Gastroesophageal sphincter (tissue), 4 donors: ENCODE data around the gene CFAP46. TPM values are rescaled to one million over a fixed set of nuclear protein-coding genes. Genes with fewer than 3 reads are reported as not detected.

Source experiments
- ATAC-seq: fragments of 150-250 bp; one replicate; pipeline ENCODE4 v1.9.1; 2016; ENCODE audit warnings: mild to moderate bottlenecking, moderate library complexity
- H3K27ac ChIP-seq, 4 donors: fragments of 200-600 bp; sonication (generic) in 3 of 4; 1 replicate in 3 of 4; 2 replicates in 1 of 4; pipeline ENCODE4 v1.5.1; 2016 to 2019
- H3K27me3 ChIP-seq: fragments of 200-600 bp; sonication (generic); one replicate; pipeline ENCODE4 v1.5.1; 2019
- H3K36me3 ChIP-seq, 2 donors: fragments of 200-600 bp; sonication (generic); one replicate each; pipeline ENCODE4 v1.5.1; 2019; ENCODE audit warnings: control low read depth in 1 of 2
- H3K4me1 ChIP-seq, 3 donors: fragments of 200-600 bp; sonication (generic); 1 replicate in 2 of 3; 2 replicates in 1 of 3; pipeline ENCODE4 v1.5.1; 2016 to 2019; ENCODE audit warnings: control low read depth in 2 of 3
- H3K4me3 ChIP-seq, 2 donors: fragments of 200-600 bp; sonication (generic); one replicate each; pipeline ENCODE4 v1.5.1; 2019; ENCODE audit warnings: mild to moderate bottlenecking in 1 of 2, moderate library complexity in 1 of 2
- H3K9me3 ChIP-seq, 3 donors: fragments of 200-600 bp; sonication (generic); one replicate each; pipeline ENCODE4 v1.5.1; 2017 to 2019; ENCODE audit warnings: control low read depth in 2 of 3
- EP300 ChIP-seq: sonication (generic); formaldehyde crosslinking; IDR thresholded peaks from one replicate; pipeline ENCODE4 v1.6.1; 2017; ENCODE audit warnings: antibody characterized with exemption, mild to moderate bottlenecking
- POLR2A ChIP-seq, 2 donors: fragments of 450-650 bp; IDR thresholded peaks; one replicate each; pipeline ENCODE4 v1.6.1; 2017; ENCODE audit warnings: antibody characterized with exemption in 2 of 2, mild to moderate bottlenecking in 2 of 2, moderate library complexity in 1 of 2
- POLR2AphosphoS5 ChIP-seq: sonication (generic); formaldehyde crosslinking; IDR thresholded peaks from one replicate; pipeline ENCODE4 v1.6.1; 2017; ENCODE audit warnings: antibody characterized with exemption
- WGBS, 2 donors: methylation state at CpG; one replicate each; pipeline ENCODE4 v1.1.5; 2018; ENCODE audit warnings: low coverage in 1 of 2; 5-methylcytosine and 5-hydroxymethylcytosine counted together
- total RNA-seq, 4 donors: library from RNA; depleted of rRNA; stranded (reverse); fragments of >200 nt; gene quantifications; one replicate each; pipeline ENCODE4 v1.1.0, GENCODE V29; 2016
- TF ChIP-seq, protein P1 (sequence below), 4 experiments: fragments of 200-600 bp in 2 of 4; fragments of 450-650 bp in 2 of 4; sonication (generic) in 1 of 4; IDR thresholded peaks; one replicate each; pipeline ENCODE4 v1.5.1; 2017 to 2019; ENCODE audit warnings: antibody characterized with exemption in 4 of 4, mild to moderate bottlenecking in 2 of 4, moderate library complexity in 2 of 4

Gene CFAP46
- total RNA-seq, 4 donors from 2014 or later, result 0.27 to 2.2 (median 0.30) TPM; not detected in 1

- H3K27me3 ChIP-seq, result peaks cover 80% of the 10 kb centered on the region
- WGBS, 2 donors, result 73 to 100% methylated on average over 1 to 2 of the region's 11 CpGs
Observed at GRCh38 chr10:132941640-132942051, 724 bp downstream of the CFAP46 start.

DNA sequence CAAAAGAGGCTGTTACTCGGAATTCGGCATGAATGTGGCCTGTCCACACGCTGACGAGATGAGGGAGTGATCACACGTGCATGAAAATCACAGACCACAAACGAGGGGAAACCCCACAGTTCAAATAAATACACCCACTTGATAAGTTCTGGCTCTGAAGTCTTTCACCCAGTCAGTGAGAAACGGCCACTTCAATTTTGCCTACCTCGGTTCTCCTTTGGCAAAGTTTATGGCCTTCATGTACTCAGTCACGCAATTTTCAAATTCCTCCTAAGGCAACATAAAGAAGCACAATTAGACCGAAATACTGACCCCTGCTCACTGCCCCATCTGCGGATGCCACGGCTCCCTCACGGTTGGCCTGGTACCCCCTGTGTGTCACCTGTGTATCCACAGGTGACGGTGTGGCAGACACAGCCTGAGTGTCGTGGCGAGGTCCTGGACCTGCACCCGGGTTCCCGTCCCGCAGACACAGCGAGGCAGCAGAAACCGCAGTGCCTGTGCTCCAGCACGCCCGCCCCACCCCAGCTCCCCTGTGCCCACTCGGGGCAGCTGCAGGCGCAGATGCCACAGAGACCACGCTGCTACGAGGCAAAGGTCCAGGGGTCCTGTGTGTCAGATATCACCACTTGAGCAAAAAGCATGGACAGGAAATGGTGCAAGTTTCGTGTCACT lies 1.4 kb downstream of the CFAP46 start:
- 70 to 86% methylated on average over 10 to 11 of the region's 28 CpGs for WGBS, 2 donors

More at GRCh38 chr10:132941640-132942051, 724 bp downstream of the CFAP46 start:
- no peak for ATAC-seq
- Histone ChIP-seq H3K27ac (no peak overlapping the region), H3K4me1 (peaks cover 0 to 17% (median 12%) of the 10 kb centered on the region in 3 donors), H3K4me3 (peak overlapping the region in 1 of 2 donors; percentile 57), H3K36me3 (no peaks in the 10 kb centered on the region), H3K9me3 (no peaks in the 10 kb centered on the region)
- TF ChIP-seq, protein P1, sequence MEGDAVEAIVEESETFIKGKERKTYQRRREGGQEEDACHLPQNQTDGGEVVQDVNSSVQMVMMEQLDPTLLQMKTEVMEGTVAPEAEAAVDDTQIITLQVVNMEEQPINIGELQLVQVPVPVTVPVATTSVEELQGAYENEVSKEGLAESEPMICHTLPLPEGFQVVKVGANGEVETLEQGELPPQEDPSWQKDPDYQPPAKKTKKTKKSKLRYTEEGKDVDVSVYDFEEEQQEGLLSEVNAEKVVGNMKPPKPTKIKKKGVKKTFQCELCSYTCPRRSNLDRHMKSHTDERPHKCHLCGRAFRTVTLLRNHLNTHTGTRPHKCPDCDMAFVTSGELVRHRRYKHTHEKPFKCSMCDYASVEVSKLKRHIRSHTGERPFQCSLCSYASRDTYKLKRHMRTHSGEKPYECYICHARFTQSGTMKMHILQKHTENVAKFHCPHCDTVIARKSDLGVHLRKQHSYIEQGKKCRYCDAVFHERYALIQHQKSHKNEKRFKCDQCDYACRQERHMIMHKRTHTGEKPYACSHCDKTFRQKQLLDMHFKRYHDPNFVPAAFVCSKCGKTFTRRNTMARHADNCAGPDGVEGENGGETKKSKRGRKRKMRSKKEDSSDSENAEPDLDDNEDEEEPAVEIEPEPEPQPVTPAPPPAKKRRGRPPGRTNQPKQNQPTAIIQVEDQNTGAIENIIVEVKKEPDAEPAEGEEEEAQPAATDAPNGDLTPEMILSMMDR (IDR thresholded peaks at IDR 0.05), result no peak
- TF ChIP-seq POLR2AphosphoS5 (no peak), EP300 (no peak), POLR2A (IDR thresholded peaks at IDR 0.05) (no peak)

GRCh38 chr10:132939957-132940790 lies 2.2 kb downstream of the CFAP46 start:
- WGBS, 2 donors, result 26 to 39% methylated on average over 11 to 13 of the region's 24 CpGs
- H3K36me3 ChIP-seq, result no peaks in the 10 kb centered on the region
- no peak for ATAC-seq
- no peaks in the 10 kb centered on the region for H3K9me3 ChIP-seq
- no peak overlapping the region for H3K4me3 ChIP-seq
- peaks cover 0 to 17% (median 12%) of the 10 kb centered on the region in 3 donors for H3K4me1 ChIP-seq
- TF ChIP-seq, protein P1 (IDR thresholded peaks at IDR 0.05), result peak in 3 of 4 experiments; percentile 24 to 70 (median 67)
- TF ChIP-seq POLR2A (IDR thresholded peaks at IDR 0.05), result no peak
- H3K27me3 ChIP-seq, result peaks cover 74% of the 10 kb centered on the region
- H3K27ac ChIP-seq, result no peak overlapping the region

More for the DNA sequence above, 1.4 kb downstream of the CFAP46 start:
- H3K4me1 ChIP-seq, result peaks cover 0 to 17% (median 12%) of the 10 kb centered on the region in 3 donors
- no peaks in the 10 kb centered on the region for H3K9me3 ChIP-seq
- H3K27me3 ChIP-seq, result peaks cover 82% of the 10 kb centered on the region
- ATAC-seq, result no peak
- no peaks in the 10 kb centered on the region for H3K36me3 ChIP-seq
- H3K27ac ChIP-seq, result no peak overlapping the region
- TF ChIP-seq, protein P1 (IDR thresholded peaks at IDR 0.05), result no peak
- TF ChIP-seq POLR2AphosphoS5 (no peak), EP300 (no peak), POLR2A (IDR thresholded peaks at IDR 0.05) (no peak)
- no peak overlapping the region for H3K4me3 ChIP-seq

DNA sequence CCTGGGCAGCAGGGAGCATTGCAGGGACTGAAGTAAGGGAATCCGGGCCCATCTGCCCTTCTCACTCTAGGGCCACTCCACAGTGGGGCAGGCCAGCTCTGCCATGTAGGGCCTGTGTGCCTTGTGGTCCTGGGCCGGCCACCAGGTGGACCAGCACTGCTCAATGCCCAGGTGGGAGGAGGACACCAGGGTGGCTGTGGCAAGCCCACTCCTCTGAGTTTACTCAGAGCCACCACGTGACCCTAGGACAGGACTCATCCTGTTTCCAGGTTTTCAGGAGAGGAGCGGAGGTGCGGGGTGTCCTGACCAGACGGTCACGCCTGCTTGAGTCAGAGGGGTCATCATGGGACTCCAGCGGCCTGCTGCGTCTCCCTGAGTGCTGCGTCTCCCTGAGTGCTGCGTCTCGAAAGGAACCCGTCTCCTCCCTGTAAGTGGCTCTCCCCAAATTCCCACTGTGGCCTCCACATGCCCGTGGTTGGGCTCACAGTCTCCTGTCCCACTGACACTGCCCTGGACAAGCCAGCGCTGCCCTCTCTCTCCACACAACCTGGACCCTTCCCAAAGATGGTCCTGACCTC lies 2.9 kb downstream of the CFAP46 start:
- 71 to 80% methylated on average over 1 to 3 of the region's 15 CpGs for WGBS, 2 donors
- TF ChIP-seq POLR2AphosphoS5 (no peak), POLR2A (IDR thresholded peaks at IDR 0.05) (no peak), EP300 (no peak)
- TF ChIP-seq, protein P1 (IDR thresholded peaks at IDR 0.05), result no peak
- Histone ChIP-seq H3K36me3 (no peaks in the 10 kb centered on the region), H3K9me3 (no peaks in the 10 kb centered on the region), H3K27ac (no peak overlapping the region), H3K4me3 (no peak overlapping the region), H3K27me3 (peaks cover 67% of the 10 kb centered on the region), H3K4me1 (peaks cover 0 to 17% (median 12%) of the 10 kb centered on the region in 3 donors)
- ATAC-seq, result no peak
